LNCaP clone FGC (cell line): ENCODE data around the gene HORMAD1.
"Not testable (repeated sequence)": the region's sequence is repeated elsewhere in the genome, so short reads cannot be mapped to it uniquely, and the experiment has no call there.

Experiments used
- DNase-seq: peaks from one replicate; pipeline ENCODE4 v3.0.0-alpha.2; 2011; ENCODE audit warnings: low read depth
- H3K4me3 ChIP-seq: 2 replicates; pipeline ENCODE4 v1.5.1; 2011; ENCODE audit warnings: mild to moderate bottlenecking, low read depth, low read length, control low read depth
- CTCF ChIP-seq: IDR thresholded peaks from 2 replicates; pipeline ENCODE4 v1.5.1; 2012; ENCODE audit warnings: mild to moderate bottlenecking; ENCODE audit not compliant: control insufficient read depth, insufficient read depth; ENCODE audit errors: extremely low read depth

HORMAD1 gene

GRCh38 chr1:150661156-150661555 is 59.5 kb downstream of the HORMAD1 start:
- no peak overlapping the region for H3K4me3 ChIP-seq
- no peak for DNase-seq
- no peak for TF ChIP-seq CTCF

- no peak for DNase-seq
- no peak for TF ChIP-seq CTCF
- H3K4me3 ChIP-seq = no peak overlapping the region
These were observed 60.1 kb downstream of the HORMAD1 start for GRCh38 chr1:150660584-150660983.

GRCh38 chr1:150657064-150657463 is 63.6 kb downstream of the HORMAD1 start:
- not testable (repeated sequence) for DNase-seq, H3K4me3 ChIP-seq

- DNase-seq, H3K4me3 ChIP-seq: not testable (repeated sequence)
These were observed 66.1 kb downstream of the HORMAD1 start for GRCh38 chr1:150654635-150655034.

GRCh38 chr1:150650193-150650592 is 70.5 kb downstream of the HORMAD1 start:
- H3K4me3 ChIP-seq = no peak overlapping the region
- peak; percentile 82 for DNase-seq
- TF ChIP-seq CTCF = no peak

- no peak overlapping the region for H3K4me3 ChIP-seq
- no peak for DNase-seq
- no peak for TF ChIP-seq CTCF
These were observed 71.1 kb downstream of the HORMAD1 start for GRCh38 chr1:150649441-150650075.
